ENCODE results near the gene CBY2. TPM values are rescaled to one million over a fixed set of nuclear protein-coding genes. Genes with fewer than 3 reads are reported as not detected.

CBY2 gene
- total and polyA plus RNA-seq, 2 donors (not counting 1 experiment from before 2014, with no cell fraction given): not detected

DNA sequence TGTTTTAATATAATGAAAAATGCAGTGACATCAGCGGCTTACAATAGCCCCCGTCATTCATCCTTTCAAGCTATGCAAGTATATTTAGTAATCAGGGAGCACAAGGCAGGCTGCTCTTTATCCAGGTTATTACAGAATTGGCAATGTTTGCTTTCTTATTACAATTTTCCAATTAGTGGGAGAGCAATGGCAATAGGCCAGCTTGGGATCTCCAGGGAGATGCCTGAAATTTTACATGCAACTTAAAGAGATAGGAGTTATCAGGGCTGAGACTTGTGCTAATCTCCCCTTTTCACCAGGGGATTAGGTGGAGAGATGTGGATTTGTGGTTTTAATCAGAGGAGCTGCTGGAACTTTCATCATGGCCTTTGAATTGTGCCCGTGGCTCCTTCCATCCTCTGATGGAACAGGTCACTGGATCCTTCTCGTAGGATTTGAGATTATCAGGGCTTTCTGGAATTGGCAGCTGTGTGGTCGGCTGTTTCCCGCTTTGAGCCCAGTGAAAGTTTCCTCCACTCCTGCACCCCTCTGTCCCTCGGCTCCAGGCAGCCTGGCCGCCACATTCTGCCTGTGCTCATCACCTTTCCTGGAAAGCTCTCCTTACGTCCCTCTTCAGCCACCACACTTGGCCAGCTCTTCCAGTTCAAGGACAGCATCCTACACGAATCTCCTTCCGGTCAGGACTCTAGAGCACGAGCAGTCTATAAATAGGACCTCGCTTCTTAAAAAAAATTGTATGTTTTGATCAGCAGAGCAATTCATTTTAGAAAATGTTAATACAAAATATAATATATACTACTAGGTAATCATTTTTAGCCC is 47.0 kb downstream of the CBY2 start:
- Histone ChIP-seq H2AFZ (ENCODE audit: insufficient read depth, low read depth, low read length, poor library complexity, severe bottlenecking) (no peak overlapping the region), H3K27ac (ENCODE audit: low read length in 2 of 2) (no peak overlapping the region), H3K27me3 (replicated peaks in 1 of 4; ENCODE audit: control extremely low read depth in 1 of 4, control insufficient read depth in 3 of 4, insufficient read depth in 4 of 4, low read length in 3 of 4) (peaks cover 0 to 2% (median 0%) of the 10 kb centered on the region in 4 experiments), H3K4me1 (ENCODE audit: control insufficient read depth in 2 of 2, insufficient read depth in 2 of 2, low read length in 2 of 2) (no peaks in the 10 kb centered on the region), H3K4me3 (ENCODE audit: control extremely low read depth in 1 of 5, extremely low read depth in 1 of 5, insufficient read depth in 1 of 5, low read depth in 2 of 5, low read length in 4 of 5) (no peak overlapping the region), H3K79me2 (ENCODE audit: control insufficient read depth, insufficient read depth, low read length) (no peaks in the 10 kb centered on the region), H3K9ac (ENCODE audit: low read length) (no peak overlapping the region), H3K36me3 (replicated peaks in 1 of 2; ENCODE audit: control extremely low read depth in 1 of 2, control insufficient read depth in 1 of 2, extremely low read depth in 1 of 2, insufficient read depth in 2 of 2, low read length in 1 of 2) (no peaks in the 10 kb centered on the region), H4K20me1 (ENCODE audit: control insufficient read depth, insufficient read depth, low read length, poor library complexity, severe bottlenecking) (no peaks in the 10 kb centered on the region), H3K4me2 (replicated peaks; ENCODE audit: low read depth, low read length, poor library complexity, severe bottlenecking) (no peak overlapping the region), H3K9me3 (ENCODE audit: control extremely low read depth in 1 of 3, control insufficient read depth in 2 of 3, insufficient read depth in 1 of 3, low read length in 2 of 3) (no peaks in the 10 kb centered on the region)
- no peak for TF ChIP-seq CTCF (IDR thresholded peaks at IDR 0.05)
- TF ChIP-seq EZH2 (IDR thresholded peaks at IDR 0.05; ENCODE audit: borderline replicate concordance, insufficient read depth, low read depth, low read length, poor library complexity, severe bottlenecking): no peak
- Mint-ChIP-seq H3K27me3 (peaks cover 19% of the 10 kb centered on the region), H3K4me3 (no peak overlapping the region), H3K27ac (no peak overlapping the region), H3K9me3 (ENCODE audit: insufficient read depth) (no peaks in the 10 kb centered on the region), H3K4me1 (no peaks in the 10 kb centered on the region)
- intact Hi-C loops (cut with micrococcal nuclease): no loop called here
- ATAC-seq (ENCODE audit: low read depth): no peak
- POLR2A ChIA-PET: no interaction called here
- WGBS (ENCODE audit: insufficient coverage): 90% methylated on average over 7 of the region's 13 CpGs
- DNase-seq: no peak
- CTCF ChIA-PET: interaction anchor here (0.6 kb wide), 1 partner anchor 539 kb away, joined by 4 read pairs; no protein-coding TSS in a partner anchor

DNA sequence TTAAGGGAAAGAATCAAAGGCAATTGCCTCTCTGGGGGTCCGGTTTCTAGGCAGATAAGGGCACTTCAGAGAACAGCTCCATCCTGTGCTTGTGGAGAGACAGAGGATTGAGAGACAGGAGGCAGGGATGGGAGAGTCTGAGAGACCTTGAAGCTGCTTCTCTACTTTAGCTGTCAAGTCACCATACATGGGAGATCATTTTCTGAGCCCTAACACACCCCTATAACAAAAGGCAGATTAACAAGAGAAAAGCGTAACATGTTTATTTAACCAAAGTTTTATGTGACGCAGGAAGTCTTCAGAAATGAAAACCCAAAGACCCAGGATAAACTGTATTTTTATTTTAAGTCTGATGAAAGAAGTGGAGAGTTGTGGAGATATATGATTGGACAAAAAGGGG is 48.4 kb downstream of the CBY2 start:
- intact Hi-C loops (cut with micrococcal nuclease): no loop called here
- no peaks in the 10 kb centered on the region for H3K4me1 Mint-ChIP-seq
- H3K4me1 ChIP-seq (ENCODE audit: control insufficient read depth in 2 of 2, insufficient read depth in 2 of 2, low read length in 2 of 2): no peaks in the 10 kb centered on the region
- CTCF ChIA-PET: no interaction called here
- no peaks in the 10 kb centered on the region for H3K9me3 Mint-ChIP-seq (ENCODE audit: insufficient read depth)
- H3K27me3 ChIP-seq (replicated peaks in 1 of 4; ENCODE audit: control extremely low read depth in 1 of 4, control insufficient read depth in 3 of 4, insufficient read depth in 4 of 4, low read length in 3 of 4): no peaks in the 10 kb centered on the region
- DNase-seq (no peak), ATAC-seq (ENCODE audit: low read depth) (no peak)
- no peak overlapping the region for H3K27ac Mint-ChIP-seq
- no peak overlapping the region for H3K27ac ChIP-seq (ENCODE audit: low read length in 2 of 2)
- no peak overlapping the region for H2AFZ ChIP-seq (ENCODE audit: insufficient read depth, low read depth, low read length, poor library complexity, severe bottlenecking)
- H3K79me2 ChIP-seq (ENCODE audit: control insufficient read depth, insufficient read depth, low read length): no peaks in the 10 kb centered on the region
- POLR2A ChIA-PET: no interaction called here
- no peaks in the 10 kb centered on the region for H3K36me3 ChIP-seq (replicated peaks in 1 of 2; ENCODE audit: control extremely low read depth in 1 of 2, control insufficient read depth in 1 of 2, extremely low read depth in 1 of 2, insufficient read depth in 2 of 2, low read length in 1 of 2)
- no peaks in the 10 kb centered on the region for H4K20me1 ChIP-seq (ENCODE audit: control insufficient read depth, insufficient read depth, low read length, poor library complexity, severe bottlenecking)
- H3K9me3 ChIP-seq (ENCODE audit: control extremely low read depth in 1 of 3, control insufficient read depth in 2 of 3, insufficient read depth in 1 of 3, low read length in 2 of 3): no peaks in the 10 kb centered on the region
- no peak overlapping the region for H3K9ac ChIP-seq (ENCODE audit: low read length)
- 82% methylated on average over 1 of the region's 3 CpGs for WGBS (ENCODE audit: insufficient coverage)
- peaks cover 16% of the 10 kb centered on the region for H3K27me3 Mint-ChIP-seq
- H3K4me3 Mint-ChIP-seq: no peak overlapping the region
- H3K4me2 ChIP-seq (replicated peaks; ENCODE audit: low read depth, low read length, poor library complexity, severe bottlenecking): no peak overlapping the region
- H3K4me3 ChIP-seq (ENCODE audit: control extremely low read depth in 1 of 5, extremely low read depth in 1 of 5, insufficient read depth in 1 of 5, low read depth in 2 of 5, low read length in 4 of 5): no peak overlapping the region
- TF ChIP-seq EZH2 (IDR thresholded peaks at IDR 0.05; ENCODE audit: borderline replicate concordance, insufficient read depth, low read depth, low read length, poor library complexity, severe bottlenecking): no peak
- TF ChIP-seq CTCF (IDR thresholded peaks at IDR 0.05): no peak

All from B cell (primary cell).